Measurements from ENCODE around the gene INPP5A.

INPP5A gene

GRCh38 chr10:132535065-132535651 is 2.4 kb upstream of the INPP5A start:
- Histone ChIP-seq H3K27me3 (replicated peaks in 2 of 5; ENCODE audit: control insufficient read depth in 4 of 5, insufficient read depth in 5 of 5, low read length in 4 of 5) (no peaks in the 10 kb centered on the region), H3K4me3 (ENCODE audit: control insufficient read depth in 1 of 7, extremely low read depth in 1 of 7, insufficient read depth in 4 of 7, low read depth in 2 of 7, low read length in 6 of 7) (no peak overlapping the region), H3K36me3 (ENCODE audit: control insufficient read depth in 4 of 4, insufficient read depth in 4 of 4, low read length in 3 of 4) (no peaks in the 10 kb centered on the region), H3K27ac (ENCODE audit: insufficient read depth in 1 of 2, low read depth in 1 of 2, low read length in 2 of 2, poor library complexity in 1 of 2, severe bottlenecking in 2 of 2) (no peak overlapping the region), H3K9me3 (ENCODE audit: control extremely low read depth in 1 of 5, control insufficient read depth in 4 of 5, insufficient read depth in 2 of 5, low read depth in 1 of 5, low read length in 4 of 5) (peaks cover 0 to 13% (median 5%) of the 10 kb centered on the region in 5 experiments), H3K4me1 (ENCODE audit: control extremely low read depth in 1 of 4, control insufficient read depth in 4 of 4, insufficient read depth in 4 of 4, low read length in 3 of 4) (peaks cover 8 to 35% (median 32%) of the 10 kb centered on the region in 4 experiments)
- CTCF ChIA-PET, result interaction anchor here (1.4 to 2.7 kb wide), 2 partner anchors 14 to 34 kb away, joined by 3 to 7 read pairs; no protein-coding TSS in a partner anchor
- POLR2A ChIA-PET, result no interaction called here
- no peak for DNase-seq
- 97% methylated on average over 18 of the region's 18 CpGs for WGBS (ENCODE audit: insufficient coverage)

DNA sequence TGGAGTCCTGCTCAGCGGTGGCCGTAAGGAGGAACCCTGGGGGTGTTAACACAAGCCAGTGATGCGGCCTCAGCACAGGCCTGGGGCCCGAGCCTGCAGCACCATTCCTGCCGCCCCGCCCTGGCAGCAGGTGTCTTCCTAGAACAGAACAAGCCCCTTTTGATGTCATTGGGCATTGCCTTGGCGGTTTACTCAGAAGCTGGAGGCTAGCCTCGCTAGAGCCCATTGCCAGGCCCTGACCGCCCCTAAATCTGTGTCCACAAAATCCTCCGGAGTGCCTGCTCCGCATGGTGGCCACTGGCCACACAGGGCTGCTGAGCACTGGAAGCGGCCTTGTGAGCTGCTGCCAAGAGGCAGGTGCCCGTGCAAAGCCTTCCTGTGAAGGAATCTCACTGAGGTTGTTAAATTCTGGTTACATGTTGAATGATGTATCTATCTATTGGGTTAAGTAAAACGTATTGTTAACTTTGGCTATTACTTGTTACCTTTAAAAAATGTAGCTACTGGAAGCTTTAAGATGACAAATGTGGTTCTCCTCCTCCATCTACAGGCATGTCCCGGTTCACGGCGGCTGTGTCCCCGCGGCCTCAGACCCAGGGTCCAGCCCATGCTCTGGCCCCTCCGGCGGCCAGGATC is 1.2 kb upstream of the INPP5A start:
- WGBS (ENCODE audit: insufficient coverage), result 54% methylated on average over 19 of the region's 21 CpGs
- Histone ChIP-seq H3K9me3 (ENCODE audit: control extremely low read depth in 1 of 5, control insufficient read depth in 4 of 5, insufficient read depth in 2 of 5, low read depth in 1 of 5, low read length in 4 of 5) (peaks cover 0 to 5% (median 2%) of the 10 kb centered on the region in 5 experiments), H3K36me3 (ENCODE audit: control insufficient read depth in 4 of 4, insufficient read depth in 4 of 4, low read length in 3 of 4) (no peaks in the 10 kb centered on the region), H3K27ac (ENCODE audit: insufficient read depth in 1 of 2, low read depth in 1 of 2, low read length in 2 of 2, poor library complexity in 1 of 2, severe bottlenecking in 2 of 2) (no peak overlapping the region), H3K4me1 (ENCODE audit: control extremely low read depth in 1 of 4, control insufficient read depth in 4 of 4, insufficient read depth in 4 of 4, low read length in 3 of 4) (peaks cover 13 to 47% (median 44%) of the 10 kb centered on the region in 4 experiments), H3K4me3 (ENCODE audit: control insufficient read depth in 1 of 7, extremely low read depth in 1 of 7, insufficient read depth in 4 of 7, low read depth in 2 of 7, low read length in 6 of 7) (peak overlapping the region; percentile 48 to 77 (median 64)), H3K27me3 (replicated peaks in 2 of 5; ENCODE audit: control insufficient read depth in 4 of 5, insufficient read depth in 5 of 5, low read length in 4 of 5) (no peaks in the 10 kb centered on the region)
- ChIA-PET CTCF (interaction anchor here (0.7 to 6.8 kb wide), 8 partner anchors 9 to 77 kb away, joined by 3 to 38 read pairs (median 4); no protein-coding TSS in a partner anchor), POLR2A (no interaction called here)
- DNase-seq, result no peak

GRCh38 chr10:132536877-132537683 is 507 bp upstream of the INPP5A start:
- Histone ChIP-seq H3K27me3 (replicated peaks in 2 of 5; ENCODE audit: control insufficient read depth in 4 of 5, insufficient read depth in 5 of 5, low read length in 4 of 5) (no peaks in the 10 kb centered on the region), H3K4me3 (ENCODE audit: control insufficient read depth in 1 of 7, extremely low read depth in 1 of 7, insufficient read depth in 4 of 7, low read depth in 2 of 7, low read length in 6 of 7) (peak overlapping the region; percentile 48 to 82 (median 64)), H3K36me3 (ENCODE audit: control insufficient read depth in 4 of 4, insufficient read depth in 4 of 4, low read length in 3 of 4) (no peaks in the 10 kb centered on the region), H3K9me3 (ENCODE audit: control extremely low read depth in 1 of 5, control insufficient read depth in 4 of 5, insufficient read depth in 2 of 5, low read depth in 1 of 5, low read length in 4 of 5) (peaks cover 0 to 2% (median 0%) of the 10 kb centered on the region in 5 experiments), H3K4me1 (ENCODE audit: control extremely low read depth in 1 of 4, control insufficient read depth in 4 of 4, insufficient read depth in 4 of 4, low read length in 3 of 4) (peaks cover 13 to 54% (median 52%) of the 10 kb centered on the region in 4 experiments), H3K27ac (ENCODE audit: insufficient read depth in 1 of 2, low read depth in 1 of 2, low read length in 2 of 2, poor library complexity in 1 of 2, severe bottlenecking in 2 of 2) (no peak overlapping the region)
- WGBS (ENCODE audit: insufficient coverage), result 0% methylated on average over 94 of the region's 102 CpGs
- POLR2A ChIA-PET, result interaction anchor here (0.7 kb wide), 1 partner anchor 11 kb away, joined by 3 read pairs; no protein-coding TSS in a partner anchor
- peak; percentile 98 to 99 (median 99) for DNase-seq
- CTCF ChIA-PET, result interaction anchor here (0.7 to 6.8 kb wide), 7 partner anchors 9 to 77 kb away, joined by 3 to 38 read pairs (median 4); no protein-coding TSS in a partner anchor

- POLR2A ChIA-PET, result interaction anchor here (1.1 to 3.0 kb wide), 2 partner anchors 13 to 17 kb away, joined by 4 to 15 read pairs; no protein-coding TSS in a partner anchor
- no peaks in the 10 kb centered on the region for H3K9me3 ChIP-seq (ENCODE audit: control extremely low read depth in 1 of 5, control insufficient read depth in 4 of 5, insufficient read depth in 2 of 5, low read depth in 1 of 5, low read length in 4 of 5)
- no peaks in the 10 kb centered on the region for H3K36me3 ChIP-seq (ENCODE audit: control insufficient read depth in 4 of 4, insufficient read depth in 4 of 4, low read length in 3 of 4)
- no peak for DNase-seq
- peak overlapping the region; percentile 52 to 85 (median 73) for H3K4me3 ChIP-seq (ENCODE audit: control insufficient read depth in 1 of 7, extremely low read depth in 1 of 7, insufficient read depth in 4 of 7, low read depth in 2 of 7, low read length in 6 of 7)
- 8% methylated on average over 41 of the region's 42 CpGs for WGBS (ENCODE audit: insufficient coverage)
- CTCF ChIA-PET, result interaction anchor here (2.4 to 6.8 kb wide), 2 partner anchors 12 to 34 kb away, joined by 9 to 38 read pairs; no protein-coding TSS in a partner anchor
- peak overlapping the region in 1 of 2 experiments; percentile 58 for H3K27ac ChIP-seq (ENCODE audit: insufficient read depth in 1 of 2, low read depth in 1 of 2, low read length in 2 of 2, poor library complexity in 1 of 2, severe bottlenecking in 2 of 2)
- no peaks in the 10 kb centered on the region for H3K27me3 ChIP-seq (replicated peaks in 2 of 5; ENCODE audit: control insufficient read depth in 4 of 5, insufficient read depth in 5 of 5, low read length in 4 of 5)
- peaks cover 13 to 61% (median 59%) of the 10 kb centered on the region in 4 experiments for H3K4me1 ChIP-seq (ENCODE audit: control extremely low read depth in 1 of 4, control insufficient read depth in 4 of 4, insufficient read depth in 4 of 4, low read length in 3 of 4)
These were observed 623 bp downstream of the INPP5A start for GRCh38 chr10:132538031-132538789.

GRCh38 chr10:132538790-132539421 is 1.3 kb downstream of the INPP5A start:
- Histone ChIP-seq H3K36me3 (ENCODE audit: control insufficient read depth in 4 of 4, insufficient read depth in 4 of 4, low read length in 3 of 4) (peaks cover 0 to 6% (median under 1%) of the 10 kb centered on the region in 4 experiments), H3K27me3 (replicated peaks in 2 of 5; ENCODE audit: control insufficient read depth in 4 of 5, insufficient read depth in 5 of 5, low read length in 4 of 5) (no peaks in the 10 kb centered on the region), H3K4me1 (ENCODE audit: control extremely low read depth in 1 of 4, control insufficient read depth in 4 of 4, insufficient read depth in 4 of 4, low read length in 3 of 4) (peaks cover 13 to 67% (median 62%) of the 10 kb centered on the region in 4 experiments), H3K4me3 (ENCODE audit: control insufficient read depth in 1 of 7, extremely low read depth in 1 of 7, insufficient read depth in 4 of 7, low read depth in 2 of 7, low read length in 6 of 7) (peak overlapping the region in 6 of 7 experiments; percentile 64 to 85 (median 78)), H3K9me3 (ENCODE audit: control extremely low read depth in 1 of 5, control insufficient read depth in 4 of 5, insufficient read depth in 2 of 5, low read depth in 1 of 5, low read length in 4 of 5) (no peaks in the 10 kb centered on the region), H3K27ac (ENCODE audit: insufficient read depth in 1 of 2, low read depth in 1 of 2, low read length in 2 of 2, poor library complexity in 1 of 2, severe bottlenecking in 2 of 2) (no peak overlapping the region)
- no CpG with 5 or more reads among the region's 2 CpGs for WGBS (ENCODE audit: insufficient coverage)
- CTCF ChIA-PET, result interaction anchor here (1.2 to 6.8 kb wide), 7 partner anchors 11 to 95 kb away, joined by 4 to 38 read pairs (median 5); no protein-coding TSS in a partner anchor
- POLR2A ChIA-PET, result interaction anchor here (1.1 to 3.0 kb wide), 2 partner anchors 12 to 16 kb away, joined by 4 to 15 read pairs; no protein-coding TSS in a partner anchor
- no peak for DNase-seq

DNA sequence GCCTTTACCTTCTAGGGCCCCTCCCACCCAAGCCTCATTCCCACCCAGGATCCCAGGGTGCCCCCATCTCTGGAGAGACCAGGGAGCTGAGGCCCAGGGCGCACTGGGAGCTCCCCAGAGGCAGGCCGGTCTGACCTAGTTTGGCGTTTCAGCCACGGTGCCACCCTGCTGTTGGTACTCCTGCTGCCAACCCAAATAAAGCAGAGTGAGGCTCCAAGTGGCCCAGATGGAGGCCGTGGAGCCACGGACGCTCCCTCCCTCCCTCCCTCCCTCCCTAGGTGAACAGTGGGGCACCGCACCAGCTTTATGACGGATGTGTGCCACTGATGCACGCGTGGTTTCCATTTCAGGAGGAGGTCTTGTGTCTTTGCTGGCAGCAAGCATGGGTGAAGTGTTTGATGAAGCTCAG is 1.8 kb downstream of the INPP5A start:
- Histone ChIP-seq H3K27ac (ENCODE audit: insufficient read depth in 1 of 2, low read depth in 1 of 2, low read length in 2 of 2, poor library complexity in 1 of 2, severe bottlenecking in 2 of 2) (no peak overlapping the region), H3K27me3 (replicated peaks in 2 of 5; ENCODE audit: control insufficient read depth in 4 of 5, insufficient read depth in 5 of 5, low read length in 4 of 5) (no peaks in the 10 kb centered on the region), H3K36me3 (ENCODE audit: control insufficient read depth in 4 of 4, insufficient read depth in 4 of 4, low read length in 3 of 4) (peaks cover 0 to 8% (median 1%) of the 10 kb centered on the region in 4 experiments), H3K4me3 (ENCODE audit: control insufficient read depth in 1 of 7, extremely low read depth in 1 of 7, insufficient read depth in 4 of 7, low read depth in 2 of 7, low read length in 6 of 7) (peak overlapping the region in 5 of 7 experiments; percentile 69 to 85 (median 82)), H3K4me1 (ENCODE audit: control extremely low read depth in 1 of 4, control insufficient read depth in 4 of 4, insufficient read depth in 4 of 4, low read length in 3 of 4) (peaks cover 15 to 72% (median 67%) of the 10 kb centered on the region in 4 experiments), H3K9me3 (ENCODE audit: control extremely low read depth in 1 of 5, control insufficient read depth in 4 of 5, insufficient read depth in 2 of 5, low read depth in 1 of 5, low read length in 4 of 5) (no peaks in the 10 kb centered on the region)
- POLR2A ChIA-PET, result interaction anchor here (1.1 to 3.0 kb wide), 2 partner anchors 12 to 15 kb away, joined by 4 to 15 read pairs; no protein-coding TSS in a partner anchor
- CTCF ChIA-PET, result interaction anchor here (0.9 to 6.8 kb wide), 9 partner anchors 11 to 94 kb away, joined by 3 to 38 read pairs (median 5); no protein-coding TSS in a partner anchor
- WGBS (ENCODE audit: insufficient coverage), result 69% methylated on average over 3 of the region's 11 CpGs
- DNase-seq, result peak in 1 of 3 donors; percentile 44

Measured in common myeloid progenitor, CD34-positive (primary cell).